Stomach (tissue), 4 donors: ENCODE results near the gene CARMIL1.

Source experiments
- POLR2A ChIP-seq, 4 donors: fragments of 450-650 bp; IDR thresholded peaks; one replicate each; pipeline ENCODE4 v1.6.1; 2016; ENCODE audit warnings: antibody characterized with exemption in 4 of 4, control low read depth in 2 of 4, mild to moderate bottlenecking in 1 of 4, moderate library complexity in 1 of 4
- POLR2AphosphoS5 ChIP-seq, 3 donors: sonication (generic); formaldehyde crosslinking; IDR thresholded peaks; one replicate each; pipeline ENCODE4 v1.6.1; 2016; ENCODE audit warnings: antibody characterized with exemption in 3 of 3
- TF ChIP-seq, protein P1 (sequence below), 7 experiments: fragments of 450-650 bp in 4 of 7; fragments of 200-600 bp in 3 of 7; sonication (generic) in 3 of 7; IDR thresholded peaks; one replicate each; pipeline ENCODE4 v1.5.1; 2016 to 2019; ENCODE audit warnings: antibody characterized with exemption in 7 of 7, control low read depth in 2 of 7, mild to moderate bottlenecking in 1 of 7

DNA sequence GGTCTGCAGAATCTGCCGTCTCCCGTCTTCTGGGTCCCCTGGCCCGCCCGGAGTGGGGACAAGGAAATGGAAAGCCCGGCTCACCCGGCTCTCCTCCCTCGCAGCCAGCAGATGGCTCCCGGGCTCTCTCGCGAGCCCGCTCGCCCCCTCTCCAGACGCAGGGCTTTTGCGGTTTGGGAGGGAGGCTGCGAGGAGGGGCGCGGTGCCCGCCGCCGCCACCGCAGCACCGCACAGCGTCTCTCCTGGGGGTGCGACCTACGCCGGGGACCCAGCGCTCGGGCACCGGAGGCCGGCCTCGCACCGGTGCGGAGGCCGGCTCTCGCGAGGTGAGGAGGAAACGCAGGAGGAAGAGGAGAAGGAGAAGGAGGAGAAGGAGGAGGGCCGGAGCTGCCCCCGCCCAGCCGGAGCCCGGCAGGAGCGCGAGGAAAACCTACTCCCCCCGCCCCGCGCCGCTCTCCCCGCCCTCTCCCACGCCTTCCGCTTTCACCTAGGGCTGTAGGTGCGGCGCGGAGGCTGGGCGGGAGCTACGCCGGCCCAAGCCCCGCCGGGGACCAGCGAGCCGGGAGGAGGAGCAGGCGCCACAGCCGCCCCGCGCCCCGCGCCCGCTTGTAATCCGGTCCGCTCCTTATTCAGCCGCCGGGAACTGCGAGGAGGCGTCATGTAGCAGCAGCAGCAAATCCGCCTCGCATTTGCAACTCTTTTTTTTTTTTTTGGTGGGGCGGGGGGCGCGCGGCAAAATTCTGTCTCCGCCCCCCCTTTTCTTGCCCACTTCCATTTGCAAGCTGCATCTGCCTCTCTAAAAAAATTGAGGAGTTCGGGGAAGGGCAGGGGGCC is at the start of gene CARMIL1:
- TF ChIP-seq POLR2A (IDR thresholded peaks at IDR 0.05) (peak in 1 of 4 donors; percentile 36), POLR2AphosphoS5 (IDR thresholded peaks at IDR 0.05) (peak in 2 of 3 donors; percentile 62 to 80)
- TF ChIP-seq, protein P1, sequence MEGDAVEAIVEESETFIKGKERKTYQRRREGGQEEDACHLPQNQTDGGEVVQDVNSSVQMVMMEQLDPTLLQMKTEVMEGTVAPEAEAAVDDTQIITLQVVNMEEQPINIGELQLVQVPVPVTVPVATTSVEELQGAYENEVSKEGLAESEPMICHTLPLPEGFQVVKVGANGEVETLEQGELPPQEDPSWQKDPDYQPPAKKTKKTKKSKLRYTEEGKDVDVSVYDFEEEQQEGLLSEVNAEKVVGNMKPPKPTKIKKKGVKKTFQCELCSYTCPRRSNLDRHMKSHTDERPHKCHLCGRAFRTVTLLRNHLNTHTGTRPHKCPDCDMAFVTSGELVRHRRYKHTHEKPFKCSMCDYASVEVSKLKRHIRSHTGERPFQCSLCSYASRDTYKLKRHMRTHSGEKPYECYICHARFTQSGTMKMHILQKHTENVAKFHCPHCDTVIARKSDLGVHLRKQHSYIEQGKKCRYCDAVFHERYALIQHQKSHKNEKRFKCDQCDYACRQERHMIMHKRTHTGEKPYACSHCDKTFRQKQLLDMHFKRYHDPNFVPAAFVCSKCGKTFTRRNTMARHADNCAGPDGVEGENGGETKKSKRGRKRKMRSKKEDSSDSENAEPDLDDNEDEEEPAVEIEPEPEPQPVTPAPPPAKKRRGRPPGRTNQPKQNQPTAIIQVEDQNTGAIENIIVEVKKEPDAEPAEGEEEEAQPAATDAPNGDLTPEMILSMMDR (IDR thresholded peaks at IDR 0.05), result peak in 5 of 7 experiments; percentile 44 to 70 (median 62)
